Suprapubic skin (tissue), 3 donors: ENCODE measurements around the gene METTL1.

Experiments
- POLR2A ChIP-seq, 2 donors: fragments of 450-650 bp; IDR thresholded peaks; one replicate each; pipeline ENCODE4 v1.6.1; 2017; ENCODE audit warnings: antibody characterized with exemption in 2 of 2, mild to moderate bottlenecking in 2 of 2, moderate library complexity in 2 of 2
- TF ChIP-seq, protein P1 (sequence below), 2 donors: fragments of 200-600 bp in 1 of 2; fragments of 450-650 bp in 1 of 2; sonication (generic) in 1 of 2; IDR thresholded peaks; one replicate each; pipeline ENCODE4 v1.5.1; 2016 to 2019; ENCODE audit warnings: antibody characterized with exemption in 2 of 2, mild to moderate bottlenecking in 1 of 2, moderate library complexity in 1 of 2

DNA sequence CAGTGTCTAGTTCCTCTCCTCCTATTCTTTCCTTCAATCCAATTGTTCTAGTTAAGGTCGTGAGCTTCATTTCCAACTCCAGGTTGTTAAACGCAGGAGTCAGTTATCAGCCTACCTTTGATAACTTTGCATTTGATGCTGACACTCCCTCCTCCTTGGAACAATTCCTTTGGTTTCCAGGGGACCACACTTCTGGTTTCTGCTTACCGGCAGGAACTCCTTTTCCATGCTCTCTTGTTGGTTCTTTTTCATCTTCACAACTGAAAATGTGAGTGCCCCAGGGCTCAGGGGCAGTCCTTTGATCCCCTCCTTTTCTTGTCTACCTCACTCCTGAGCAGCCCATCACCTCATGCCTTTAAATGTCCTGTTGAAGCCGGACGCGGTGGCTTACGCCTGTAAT is 5.5 kb upstream of the METTL1 start:
- TF ChIP-seq POLR2A (IDR thresholded peaks at IDR 0.05): no peak
- TF ChIP-seq, protein P1, sequence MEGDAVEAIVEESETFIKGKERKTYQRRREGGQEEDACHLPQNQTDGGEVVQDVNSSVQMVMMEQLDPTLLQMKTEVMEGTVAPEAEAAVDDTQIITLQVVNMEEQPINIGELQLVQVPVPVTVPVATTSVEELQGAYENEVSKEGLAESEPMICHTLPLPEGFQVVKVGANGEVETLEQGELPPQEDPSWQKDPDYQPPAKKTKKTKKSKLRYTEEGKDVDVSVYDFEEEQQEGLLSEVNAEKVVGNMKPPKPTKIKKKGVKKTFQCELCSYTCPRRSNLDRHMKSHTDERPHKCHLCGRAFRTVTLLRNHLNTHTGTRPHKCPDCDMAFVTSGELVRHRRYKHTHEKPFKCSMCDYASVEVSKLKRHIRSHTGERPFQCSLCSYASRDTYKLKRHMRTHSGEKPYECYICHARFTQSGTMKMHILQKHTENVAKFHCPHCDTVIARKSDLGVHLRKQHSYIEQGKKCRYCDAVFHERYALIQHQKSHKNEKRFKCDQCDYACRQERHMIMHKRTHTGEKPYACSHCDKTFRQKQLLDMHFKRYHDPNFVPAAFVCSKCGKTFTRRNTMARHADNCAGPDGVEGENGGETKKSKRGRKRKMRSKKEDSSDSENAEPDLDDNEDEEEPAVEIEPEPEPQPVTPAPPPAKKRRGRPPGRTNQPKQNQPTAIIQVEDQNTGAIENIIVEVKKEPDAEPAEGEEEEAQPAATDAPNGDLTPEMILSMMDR (IDR thresholded peaks at IDR 0.05): no peak
